Tibial nerve (tissue), 4 donors: ENCODE data around the gene IL27RA. TPM values are rescaled to one million over a fixed set of nuclear protein-coding genes. Genes with fewer than 3 reads are reported as not detected.

Source experiments
- DNase-seq, 2 donors: peaks; one replicate each; pipeline ENCODE4 v3.0.0-alpha.2; 2019; ENCODE audit warnings: low spot score in 2 of 2
- H3K27ac ChIP-seq, 4 donors: fragments of 200-600 bp; sonication (generic) in 3 of 4; one replicate each; pipeline ENCODE4 v1.5.1; 2017 to 2019; ENCODE audit warnings: mild to moderate bottlenecking in 1 of 4
- H3K27me3 ChIP-seq, 2 donors: fragments of 200-600 bp; sonication (generic) in 1 of 2; one replicate each; pipeline versions ENCODE4 v1.5.1 to v1.6.0; 2017 to 2019
- H3K36me3 ChIP-seq, 3 donors: fragments of 200-600 bp; sonication (generic); one replicate each; pipeline ENCODE4 v1.5.1; 2018 to 2019
- H3K4me1 ChIP-seq, 4 donors: fragments of 200-600 bp; sonication (generic) in 3 of 4; one replicate each; pipeline ENCODE4 v1.5.1; 2017 to 2019
- H3K4me3 ChIP-seq, 4 donors: fragments of 200-600 bp; sonication (generic) in 3 of 4; one replicate each; pipeline ENCODE4 v1.5.1; 2017 to 2019; ENCODE audit warnings: mild to moderate bottlenecking in 1 of 4, moderate library complexity in 1 of 4
- H3K9me3 ChIP-seq, 4 donors: fragments of 200-600 bp; sonication (generic) in 3 of 4; one replicate each; pipeline ENCODE4 v1.5.1; 2017 to 2019
- EP300 ChIP-seq, 2 donors: sonication (generic); formaldehyde crosslinking; IDR thresholded peaks; one replicate each; pipeline ENCODE4 v1.6.1; 2017; ENCODE audit warnings: antibody characterized with exemption in 2 of 2, mild to moderate bottlenecking in 1 of 2
- POLR2A ChIP-seq, 2 donors: fragments of 450-650 bp; IDR thresholded peaks; one replicate each; pipeline ENCODE4 v1.6.1; 2017; ENCODE audit warnings: antibody characterized with exemption in 2 of 2, mild to moderate bottlenecking in 2 of 2, moderate library complexity in 2 of 2
- WGBS, 2 donors: methylation state at CpG; one replicate each; pipeline ENCODE4 v1.1.5; 2018; 5-methylcytosine and 5-hydroxymethylcytosine counted together
- total RNA-seq, 4 donors: library from RNA; depleted of rRNA; stranded (reverse); fragments of >200 nt; gene quantifications; one replicate each; pipeline ENCODE4 v1.1.0, GENCODE V29; 2016
- TF ChIP-seq, protein P1 (sequence below), 5 experiments: fragments of 200-600 bp in 3 of 5; fragments of 450-650 bp in 2 of 5; sonication (generic) in 3 of 5; IDR thresholded peaks; one replicate each; pipeline ENCODE4 v1.5.1; 2016 to 2019; ENCODE audit warnings: antibody characterized with exemption in 5 of 5, mild to moderate bottlenecking in 3 of 5, moderate library complexity in 2 of 5

The IL27RA gene
- 1 to 10 TPM; 2.4 to 3.5 (median 3.0) TPM for total RNA-seq

DNA sequence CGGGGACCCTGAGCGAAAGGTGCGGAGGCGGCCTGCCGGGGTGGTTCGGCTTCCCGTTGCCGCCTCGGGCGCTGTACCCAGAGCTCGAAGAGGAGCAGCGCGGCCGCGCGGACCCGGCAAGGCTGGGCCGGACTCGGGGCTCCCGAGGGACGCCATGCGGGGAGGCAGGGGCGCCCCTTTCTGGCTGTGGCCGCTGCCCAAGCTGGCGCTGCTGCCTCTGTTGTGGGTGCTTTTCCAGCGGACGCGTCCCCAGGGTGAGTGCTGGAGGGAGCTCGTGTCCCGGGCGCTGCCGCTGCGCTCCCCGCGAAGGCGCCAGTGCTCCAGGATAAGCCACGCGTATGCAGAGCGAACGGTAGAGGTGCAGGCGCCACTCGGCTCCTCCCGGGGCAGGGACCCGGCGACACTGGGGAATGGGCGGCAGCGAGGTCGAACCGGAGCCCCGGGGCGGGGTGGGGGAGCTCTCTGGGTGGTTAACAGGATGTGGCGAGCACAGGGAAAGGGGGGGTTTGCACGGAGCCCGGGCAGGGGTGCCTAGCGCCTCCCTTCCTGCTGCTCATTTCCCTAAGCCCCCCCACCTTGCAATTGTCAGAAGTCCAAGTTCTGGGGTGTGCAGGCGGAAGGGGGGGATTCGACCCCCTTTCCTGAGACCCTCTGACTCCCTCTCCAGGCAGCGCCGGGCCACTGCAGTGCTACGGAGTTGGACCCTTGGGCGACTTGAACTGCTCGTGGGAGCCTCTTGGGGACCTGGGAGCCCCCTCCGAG, at the start of gene IL27RA:
TSS of gene IL27RA (plus strand) at position 44 of the 762 bp plus-strand sequence. CDS start at position 155, 111 bp downstream.
- 0 to 1% methylated on average over 26 to 30 of the region's 63 CpGs for WGBS, 2 donors
- peak within 1 kb of the TSS; percentile 38 to 66 (median 60) for H3K4me3 ChIP-seq
- no peaks in the 10 kb centered on the region for H3K9me3 ChIP-seq
- H3K36me3 ChIP-seq: no peaks in the 10 kb centered on the region
- H3K27ac ChIP-seq: peak within 1 kb of the TSS in 3 of 4 donors; percentile 52 to 86 (median 78)
- peaks cover 0 to 16% (median 8%) of the 10 kb centered on the region in 4 donors for H3K4me1 ChIP-seq
- no peak for TF ChIP-seq POLR2A (IDR thresholded peaks at IDR 0.05)
- TF ChIP-seq, protein P1, sequence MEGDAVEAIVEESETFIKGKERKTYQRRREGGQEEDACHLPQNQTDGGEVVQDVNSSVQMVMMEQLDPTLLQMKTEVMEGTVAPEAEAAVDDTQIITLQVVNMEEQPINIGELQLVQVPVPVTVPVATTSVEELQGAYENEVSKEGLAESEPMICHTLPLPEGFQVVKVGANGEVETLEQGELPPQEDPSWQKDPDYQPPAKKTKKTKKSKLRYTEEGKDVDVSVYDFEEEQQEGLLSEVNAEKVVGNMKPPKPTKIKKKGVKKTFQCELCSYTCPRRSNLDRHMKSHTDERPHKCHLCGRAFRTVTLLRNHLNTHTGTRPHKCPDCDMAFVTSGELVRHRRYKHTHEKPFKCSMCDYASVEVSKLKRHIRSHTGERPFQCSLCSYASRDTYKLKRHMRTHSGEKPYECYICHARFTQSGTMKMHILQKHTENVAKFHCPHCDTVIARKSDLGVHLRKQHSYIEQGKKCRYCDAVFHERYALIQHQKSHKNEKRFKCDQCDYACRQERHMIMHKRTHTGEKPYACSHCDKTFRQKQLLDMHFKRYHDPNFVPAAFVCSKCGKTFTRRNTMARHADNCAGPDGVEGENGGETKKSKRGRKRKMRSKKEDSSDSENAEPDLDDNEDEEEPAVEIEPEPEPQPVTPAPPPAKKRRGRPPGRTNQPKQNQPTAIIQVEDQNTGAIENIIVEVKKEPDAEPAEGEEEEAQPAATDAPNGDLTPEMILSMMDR (IDR thresholded peaks at IDR 0.05): peak; percentile 37 to 72 (median 58)
- H3K27me3 ChIP-seq: peaks cover 0 to 33% of the 10 kb centered on the region in 2 donors
- peak; percentile 35 to 42 for DNase-seq

DNA sequence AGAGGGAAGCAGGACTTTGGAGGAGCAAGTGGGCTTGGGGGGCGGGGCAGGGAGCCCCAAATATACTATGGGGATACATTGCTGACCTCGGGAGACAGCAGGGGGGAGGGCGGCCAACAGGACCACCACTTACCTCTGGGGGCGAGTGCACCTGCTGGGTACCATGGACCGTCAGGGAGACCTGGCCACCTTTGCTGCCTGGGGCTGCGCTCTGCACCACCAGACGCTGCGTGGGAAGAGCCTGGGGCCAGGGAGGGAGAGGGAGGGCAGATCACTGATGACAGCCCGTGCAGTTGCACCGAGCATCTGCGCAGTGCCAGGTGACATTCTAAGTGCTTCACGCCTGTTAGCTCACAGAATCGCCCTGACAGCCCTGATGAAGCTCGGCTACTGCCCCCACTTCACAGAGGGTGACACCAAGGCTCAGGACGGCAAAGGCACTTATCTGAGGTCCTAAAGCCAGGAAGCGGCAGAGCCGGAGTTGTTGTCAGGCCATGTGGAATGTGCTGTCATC, 49.5 kb upstream of the IL27RA start:
- Histone ChIP-seq H3K9me3 (no peaks in the 10 kb centered on the region), H3K4me1 (peaks cover 0 to 46% (median 26%) of the 10 kb centered on the region in 4 donors), H3K4me3 (no peak overlapping the region), H3K27ac (peak overlapping the region in 1 of 4 donors; percentile 34), H3K27me3 (no peaks in the 10 kb centered on the region), H3K36me3 (peaks cover 0 to 47% (median 0%) of the 10 kb centered on the region in 3 donors)
- no peak for DNase-seq
- WGBS, 2 donors: 93 to 95% methylated on average over 17 of the region's 17 CpGs
- TF ChIP-seq, protein P1 (IDR thresholded peaks at IDR 0.05): no peak
- TF ChIP-seq POLR2A (IDR thresholded peaks at IDR 0.05) (no peak), EP300 (IDR thresholded peaks at IDR 0.05) (no peak)

DNA sequence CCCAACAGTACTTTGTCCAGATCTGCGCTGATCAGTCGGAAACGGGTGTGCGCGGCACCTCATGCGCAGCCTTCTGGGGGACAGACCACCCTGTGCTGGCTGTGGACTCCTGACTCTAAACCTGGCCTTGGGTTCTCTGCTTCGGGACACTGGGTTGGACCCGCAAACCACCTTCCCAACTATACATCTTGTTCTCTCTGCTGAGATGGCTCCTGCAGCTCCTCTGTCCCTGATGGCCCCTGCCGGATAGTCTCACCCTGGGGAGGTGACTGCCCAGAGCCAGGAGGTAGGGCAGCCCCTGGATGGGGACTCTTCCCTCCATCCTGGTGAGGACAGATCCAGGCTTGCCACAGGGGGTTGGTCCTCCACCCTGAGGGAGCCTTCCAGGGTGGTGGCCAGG, 48.8 kb upstream of the IL27RA start:
- H3K27ac ChIP-seq: no peak overlapping the region
- 96 to 97% methylated on average over 9 of the region's 9 CpGs for WGBS, 2 donors
- no peak for DNase-seq
- H3K36me3 ChIP-seq: peaks cover 0 to 48% (median 0%) of the 10 kb centered on the region in 3 donors
- H3K27me3 ChIP-seq: no peaks in the 10 kb centered on the region
- peaks cover 0 to 53% (median 30%) of the 10 kb centered on the region in 4 donors for H3K4me1 ChIP-seq
- no peak overlapping the region for H3K4me3 ChIP-seq
- H3K9me3 ChIP-seq: no peaks in the 10 kb centered on the region
- no peak for TF ChIP-seq POLR2A (IDR thresholded peaks at IDR 0.05)
- TF ChIP-seq EP300 (IDR thresholded peaks at IDR 0.05): no peak
- TF ChIP-seq, protein P1 (IDR thresholded peaks at IDR 0.05): no peak

DNA sequence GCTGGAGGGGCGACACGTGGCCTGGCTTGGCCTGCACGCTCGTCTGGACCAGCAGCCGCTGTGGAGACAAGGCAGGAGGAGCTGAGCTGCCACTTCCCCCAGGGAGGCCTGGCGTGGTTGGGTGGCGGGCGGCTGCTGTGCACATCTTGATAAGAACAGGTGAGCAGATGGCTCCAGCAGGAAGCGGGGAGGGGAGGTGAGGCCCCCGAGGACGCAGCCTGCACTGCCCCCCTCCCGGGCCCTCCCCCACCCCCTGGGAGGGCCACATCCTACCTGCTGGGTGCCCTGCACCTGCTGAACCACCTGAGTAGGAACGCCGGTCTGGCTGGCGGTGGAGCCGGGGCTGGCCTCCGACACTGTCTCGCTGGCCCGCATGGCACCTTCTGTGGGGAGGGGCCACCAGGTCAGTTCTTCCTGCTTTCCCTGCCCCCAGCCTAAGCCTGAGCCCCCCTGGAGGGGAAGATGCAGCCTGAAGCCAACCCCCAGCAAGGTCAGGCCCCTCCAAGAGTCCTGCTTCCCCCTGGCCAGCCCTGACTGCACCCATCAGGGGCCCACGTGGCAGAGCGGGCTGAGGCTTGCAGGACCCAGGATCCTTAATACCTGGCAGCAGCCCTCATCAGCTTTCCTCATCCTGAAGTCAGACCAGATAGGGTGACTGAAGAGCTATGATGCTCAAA, 48.2 kb upstream of the IL27RA start:
- no peak for DNase-seq
- Histone ChIP-seq H3K36me3 (peaks cover 0 to 51% (median 0%) of the 10 kb centered on the region in 3 donors), H3K9me3 (no peaks in the 10 kb centered on the region), H3K4me1 (peaks cover 0 to 52% (median 29%) of the 10 kb centered on the region in 4 donors), H3K27me3 (no peaks in the 10 kb centered on the region), H3K4me3 (no peak overlapping the region), H3K27ac (peak overlapping the region in 1 of 4 donors; percentile 34)
- 69 to 80% methylated on average over 6 to 15 of the region's 21 CpGs for WGBS, 2 donors
- TF ChIP-seq POLR2A (IDR thresholded peaks at IDR 0.05): no peak
- TF ChIP-seq, protein P1 (IDR thresholded peaks at IDR 0.05): no peak
- TF ChIP-seq EP300 (IDR thresholded peaks at IDR 0.05): no peak
